Activated CD4-positive, alpha-beta T cell treated with anti-CD3 and anti-CD28 coated beads, Interleukin-2, amount 10 ng/mL, durations not matched to agents 24 days and 14 days (primary cell): ENCODE data around the gene ITSN2. TPM values are rescaled to one million over a fixed set of nuclear protein-coding genes. Genes with fewer than 3 reads are reported as not detected.

Experiments used
- DNase-seq: peaks from one replicate; pipeline ENCODE4 v3.0.0; 2022
- H3K27ac Mint-ChIP-seq: one replicate; pipeline ENCODE4 v1.8.0; 2022; ENCODE audit warnings: mild to moderate bottlenecking, mixed read lengths
- H3K27me3 Mint-ChIP-seq: one replicate; pipeline ENCODE4 v1.8.0; 2022; ENCODE audit warnings: mixed read lengths
- H3K36me3 Mint-ChIP-seq: one replicate; pipeline ENCODE4 v1.8.0; 2022; ENCODE audit warnings: low read depth, mild to moderate bottlenecking, mixed read lengths
- H3K4me1 Mint-ChIP-seq: one replicate; pipeline ENCODE4 v1.8.0; 2021; ENCODE audit warnings: mixed read lengths
- H3K4me3 Mint-ChIP-seq: one replicate; pipeline ENCODE4 v1.8.0; 2022; ENCODE audit warnings: mild to moderate bottlenecking, moderate library complexity, mixed read lengths
- H3K9me3 Mint-ChIP-seq: one replicate; pipeline ENCODE4 v1.8.0; 2021; ENCODE audit warnings: mixed read lengths
- intact Hi-C: fragments of 100-400 bp; cut with micrococcal nuclease; formaldehyde crosslinking; loops from one replicate; pipeline ENCODE4 v1.15.1; 2023
- total RNA-seq: library from RNA; stranded (reverse); gene quantifications from 2 replicates; pipeline ENCODE4 v1.2.3, GENCODE V29; 2022

ITSN2 gene
- total RNA-seq, 1 donor from 2014 or later, result 55.7 TPM

GRCh38 chr2:24222946-24223345 lies 137.4 kb downstream of the ITSN2 start:
- H3K27me3 Mint-ChIP-seq, result no peaks in the 10 kb centered on the region
- H3K4me1 Mint-ChIP-seq, result no peaks in the 10 kb centered on the region
- H3K9me3 Mint-ChIP-seq, result no peaks in the 10 kb centered on the region
- no peak overlapping the region for H3K4me3 Mint-ChIP-seq
- H3K27ac Mint-ChIP-seq, result no peak overlapping the region
- H3K36me3 Mint-ChIP-seq, result peaks cover 8% of the 10 kb centered on the region
- DNase-seq, result no peak
- intact Hi-C loops, result no loop called here

GRCh38 chr2:24221343-24222050 lies 138.8 kb downstream of the ITSN2 start:
- no peak for DNase-seq
- Mint-ChIP-seq H3K9me3 (no peaks in the 10 kb centered on the region), H3K4me3 (no peak overlapping the region), H3K27ac (no peak overlapping the region), H3K27me3 (no peaks in the 10 kb centered on the region), H3K36me3 (peaks cover 8% of the 10 kb centered on the region), H3K4me1 (no peaks in the 10 kb centered on the region)
- intact Hi-C loops, result no loop called here

DNA sequence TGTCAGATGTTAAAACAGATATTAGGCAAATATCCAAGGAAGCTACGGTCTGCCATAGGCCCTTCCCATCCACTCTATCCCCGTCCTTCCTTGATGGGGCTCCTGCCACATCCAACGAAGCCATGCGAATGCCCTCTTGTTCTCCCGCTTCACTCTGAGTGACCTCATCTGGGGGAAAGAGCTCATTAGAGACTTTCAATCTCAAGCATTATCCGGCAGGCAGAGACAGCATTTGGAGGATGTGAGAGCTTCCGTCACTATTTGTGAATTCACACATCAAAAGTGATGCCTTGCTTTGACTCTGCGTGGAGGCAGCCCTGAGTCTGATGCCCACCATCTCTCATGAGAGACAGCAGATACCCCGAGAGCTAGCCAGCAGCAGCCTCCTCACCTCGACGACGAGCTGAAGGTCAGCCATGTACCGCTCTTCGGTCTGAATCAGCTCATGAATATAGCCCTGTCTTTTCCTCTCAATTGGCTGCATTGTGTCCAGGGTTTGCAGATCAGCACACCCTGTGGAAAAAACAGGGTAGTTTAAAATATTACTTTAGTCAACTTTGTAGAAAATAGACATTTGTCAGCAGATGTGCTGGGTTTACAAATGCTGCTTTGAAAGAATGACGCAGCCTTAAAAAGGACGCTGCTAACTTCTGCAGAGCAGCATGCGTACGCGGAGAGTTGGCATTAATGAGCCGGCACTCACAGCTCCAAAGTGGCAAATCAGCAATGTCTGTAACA lies 139.6 kb downstream of the ITSN2 start:
- Mint-ChIP-seq H3K4me3 (no peak overlapping the region), H3K9me3 (no peaks in the 10 kb centered on the region), H3K4me1 (no peaks in the 10 kb centered on the region), H3K36me3 (peaks cover 14% of the 10 kb centered on the region), H3K27ac (no peak overlapping the region), H3K27me3 (no peaks in the 10 kb centered on the region)
- DNase-seq, result peak; percentile 49
- intact Hi-C loops, result no loop called here

GRCh38 chr2:24214880-24215279 lies 145.5 kb downstream of the ITSN2 start:
- Mint-ChIP-seq H3K27me3 (no peaks in the 10 kb centered on the region), H3K36me3 (peaks cover 26% of the 10 kb centered on the region), H3K9me3 (no peaks in the 10 kb centered on the region), H3K27ac (no peak overlapping the region), H3K4me3 (no peak overlapping the region), H3K4me1 (peaks cover 3% of the 10 kb centered on the region)
- no peak for DNase-seq
- intact Hi-C loops, result no loop called here

- intact Hi-C loops, result no loop called here
- Mint-ChIP-seq H3K9me3 (no peaks in the 10 kb centered on the region), H3K36me3 (peaks cover 42% of the 10 kb centered on the region), H3K27ac (no peak overlapping the region), H3K4me1 (peaks cover 3% of the 10 kb centered on the region), H3K4me3 (no peak overlapping the region), H3K27me3 (no peaks in the 10 kb centered on the region)
- no peak for DNase-seq
These were observed 148.9 kb downstream of the ITSN2 start for GRCh38 chr2:24211408-24211807.

DNA sequence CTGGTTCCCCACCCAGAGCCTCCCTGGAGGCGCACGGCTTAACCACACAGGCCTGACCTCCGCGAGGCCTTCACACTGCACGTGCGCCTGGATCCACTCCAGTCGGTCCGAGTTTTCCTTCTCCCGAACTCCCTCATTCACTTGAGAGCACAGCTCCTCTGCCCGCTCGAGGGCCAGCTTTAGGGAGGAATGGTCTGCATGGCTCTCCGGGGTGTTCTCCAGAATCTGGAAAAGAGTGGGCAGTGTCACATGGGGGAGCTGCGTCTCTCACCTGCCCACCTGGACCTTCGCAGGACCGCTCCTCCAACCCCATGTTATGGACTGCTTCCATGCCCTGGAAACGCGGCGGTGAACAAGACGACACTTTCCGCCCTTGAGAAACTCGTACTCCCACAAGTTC lies 149.6 kb downstream of the ITSN2 start:
- no peaks in the 10 kb centered on the region for H3K9me3 Mint-ChIP-seq
- H3K4me3 Mint-ChIP-seq, result no peak overlapping the region
- H3K27me3 Mint-ChIP-seq, result no peaks in the 10 kb centered on the region
- no peak for DNase-seq
- no peak overlapping the region for H3K27ac Mint-ChIP-seq
- peaks cover 37% of the 10 kb centered on the region for H3K36me3 Mint-ChIP-seq
- intact Hi-C loops, result no loop called here
- H3K4me1 Mint-ChIP-seq, result peaks cover 3% of the 10 kb centered on the region

GRCh38 chr2:24210106-24210455 lies 150.3 kb downstream of the ITSN2 start:
- Mint-ChIP-seq H3K36me3 (peaks cover 37% of the 10 kb centered on the region), H3K27ac (no peak overlapping the region), H3K4me1 (peaks cover 2% of the 10 kb centered on the region), H3K4me3 (no peak overlapping the region), H3K9me3 (no peaks in the 10 kb centered on the region), H3K27me3 (no peaks in the 10 kb centered on the region)
- intact Hi-C loops, result no loop called here
- DNase-seq, result peak; percentile 42

GRCh38 chr2:24209389-24210105 lies 150.8 kb downstream of the ITSN2 start:
- Mint-ChIP-seq H3K4me3 (no peak overlapping the region), H3K27ac (no peak overlapping the region), H3K4me1 (no peaks in the 10 kb centered on the region), H3K27me3 (no peaks in the 10 kb centered on the region), H3K36me3 (peaks cover 37% of the 10 kb centered on the region), H3K9me3 (no peaks in the 10 kb centered on the region)
- peak; percentile 51 for DNase-seq
- intact Hi-C loops, result no loop called here

DNA sequence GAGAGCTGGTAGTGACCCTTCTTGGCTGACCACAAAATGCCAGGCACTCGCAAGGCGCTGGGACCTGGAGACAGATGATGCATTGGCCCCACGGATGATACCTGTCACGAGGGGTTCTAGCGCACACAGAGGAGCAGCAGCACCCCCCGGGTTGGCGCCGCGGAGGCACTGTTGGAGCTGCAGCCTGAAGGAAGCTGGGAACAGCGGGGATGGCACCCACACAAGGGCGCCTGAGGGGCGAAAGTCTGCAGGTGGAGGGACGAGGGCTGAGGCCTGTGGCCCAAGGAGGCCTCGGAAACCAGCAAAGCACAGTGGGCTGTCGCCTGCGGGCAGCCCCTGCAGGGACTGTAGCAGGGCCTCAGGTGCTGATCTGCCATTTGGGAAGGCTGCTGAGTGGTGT lies 151.8 kb downstream of the ITSN2 start:
- no peak overlapping the region for H3K27ac Mint-ChIP-seq
- H3K4me1 Mint-ChIP-seq, result no peaks in the 10 kb centered on the region
- peaks cover 47% of the 10 kb centered on the region for H3K36me3 Mint-ChIP-seq
- no peak overlapping the region for H3K4me3 Mint-ChIP-seq
- no peaks in the 10 kb centered on the region for H3K9me3 Mint-ChIP-seq
- intact Hi-C loops, result no loop called here
- H3K27me3 Mint-ChIP-seq, result no peaks in the 10 kb centered on the region
- DNase-seq, result no peak

DNA sequence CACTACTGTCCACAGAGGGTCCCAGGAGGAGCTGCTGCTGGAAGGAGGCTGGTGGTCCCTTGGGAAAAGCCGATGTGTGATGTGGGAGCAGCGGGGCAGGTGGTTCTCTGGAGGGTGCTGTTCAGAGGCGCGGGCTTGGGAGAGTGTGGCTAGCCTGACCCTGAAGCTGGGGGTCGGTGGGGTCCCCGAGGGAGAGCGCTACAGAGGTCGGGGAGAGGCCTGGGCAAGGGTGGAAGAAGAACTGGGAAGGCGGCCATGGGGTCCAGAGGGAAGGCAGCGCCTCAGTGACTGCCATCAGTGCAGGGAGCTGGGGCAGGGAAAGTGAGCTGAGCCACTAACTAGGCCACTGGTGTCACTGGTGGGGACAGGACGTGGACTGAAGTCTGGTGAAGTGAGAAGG lies 153.0 kb downstream of the ITSN2 start:
- H3K4me3 Mint-ChIP-seq, result no peak overlapping the region
- intact Hi-C loops, result no loop called here
- H3K4me1 Mint-ChIP-seq, result no peaks in the 10 kb centered on the region
- peak; percentile 50 for DNase-seq
- no peaks in the 10 kb centered on the region for H3K27me3 Mint-ChIP-seq
- H3K9me3 Mint-ChIP-seq, result no peaks in the 10 kb centered on the region
- peaks cover 43% of the 10 kb centered on the region for H3K36me3 Mint-ChIP-seq
- H3K27ac Mint-ChIP-seq, result no peak overlapping the region

GRCh38 chr2:24206714-24207113 lies 153.6 kb downstream of the ITSN2 start:
- H3K36me3 Mint-ChIP-seq, result peaks cover 39% of the 10 kb centered on the region
- no peaks in the 10 kb centered on the region for H3K27me3 Mint-ChIP-seq
- no peaks in the 10 kb centered on the region for H3K9me3 Mint-ChIP-seq
- no peaks in the 10 kb centered on the region for H3K4me1 Mint-ChIP-seq
- intact Hi-C loops, result no loop called here
- DNase-seq, result no peak
- no peak overlapping the region for H3K4me3 Mint-ChIP-seq
- H3K27ac Mint-ChIP-seq, result peak overlapping the region; percentile 13

- peaks cover 37% of the 10 kb centered on the region for H3K36me3 Mint-ChIP-seq
- no peaks in the 10 kb centered on the region for H3K27me3 Mint-ChIP-seq
- H3K27ac Mint-ChIP-seq, result no peak overlapping the region
- intact Hi-C loops, result no loop called here
- no peak for DNase-seq
- H3K4me1 Mint-ChIP-seq, result no peaks in the 10 kb centered on the region
- no peaks in the 10 kb centered on the region for H3K9me3 Mint-ChIP-seq
- H3K4me3 Mint-ChIP-seq, result no peak overlapping the region
These were observed 154.1 kb downstream of the ITSN2 start for GRCh38 chr2:24206242-24206641.

DNA sequence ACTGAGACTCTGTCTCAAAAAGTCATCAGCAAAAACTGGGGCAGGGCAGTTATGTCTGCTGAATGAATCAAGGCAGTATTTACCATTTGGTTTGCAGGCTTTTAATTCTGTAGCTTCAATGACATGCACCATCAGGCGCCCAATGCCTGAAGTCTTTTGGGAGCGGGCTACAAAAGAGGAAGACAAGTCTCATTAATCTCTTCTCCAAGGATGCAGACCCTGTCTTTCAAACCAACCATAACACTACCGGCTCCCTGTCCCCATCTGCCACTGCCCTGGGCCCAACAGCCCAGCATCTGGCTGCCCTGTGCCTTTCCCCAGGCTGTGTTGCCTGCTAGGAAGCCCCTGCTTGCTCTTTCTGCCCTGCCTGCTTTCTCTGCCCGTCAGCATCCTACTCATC lies 155.2 kb downstream of the ITSN2 start:
- H3K4me1 Mint-ChIP-seq, result no peaks in the 10 kb centered on the region
- intact Hi-C loops, result no loop called here

GRCh38 chr2:24204505-24204904 lies 155.8 kb downstream of the ITSN2 start:
- Mint-ChIP-seq H3K36me3 (peaks cover 29% of the 10 kb centered on the region), H3K9me3 (no peaks in the 10 kb centered on the region)

More for the DNA sequence above, 155.2 kb downstream of the ITSN2 start:
- no peaks in the 10 kb centered on the region for H3K9me3 Mint-ChIP-seq
- no peak for DNase-seq
- no peaks in the 10 kb centered on the region for H3K27me3 Mint-ChIP-seq
- no peak overlapping the region for H3K4me3 Mint-ChIP-seq
- peaks cover 34% of the 10 kb centered on the region for H3K36me3 Mint-ChIP-seq
- H3K27ac Mint-ChIP-seq, result no peak overlapping the region

More at GRCh38 chr2:24204505-24204904, 155.8 kb downstream of the ITSN2 start:
- no peaks in the 10 kb centered on the region for H3K4me1 Mint-ChIP-seq
- H3K27me3 Mint-ChIP-seq, result no peaks in the 10 kb centered on the region
- intact Hi-C loops, result no loop called here
- H3K27ac Mint-ChIP-seq, result no peak overlapping the region
- no peak overlapping the region for H3K4me3 Mint-ChIP-seq
- peak; percentile 51 for DNase-seq
